Measurements from ENCODE around the gene SCARF1.

SCARF1 gene

DNA sequence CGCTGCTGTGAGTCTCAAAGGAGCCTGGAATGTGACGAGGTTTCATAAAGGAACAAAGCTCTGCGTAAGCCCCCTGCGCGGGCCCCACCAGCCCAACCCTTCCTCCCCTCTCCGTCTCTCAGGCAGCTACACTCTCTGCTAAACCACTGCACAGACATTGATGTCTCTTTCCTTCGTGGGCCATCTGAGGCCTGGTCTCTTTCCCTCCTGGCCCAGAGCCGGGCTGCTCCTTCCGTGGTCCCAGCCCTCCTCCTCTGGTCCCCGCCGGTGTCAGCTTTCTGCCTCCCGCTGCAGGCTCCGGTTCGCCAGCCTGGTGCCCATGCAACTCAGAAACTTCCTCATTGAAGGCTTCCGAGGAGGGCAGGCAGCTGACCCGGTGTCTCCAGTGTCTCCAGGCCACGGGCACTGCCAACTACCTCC, 7.4 kb downstream of the SCARF1 start:
- DNase-seq, result no peak
- TF ChIP-seq, protein P1, sequence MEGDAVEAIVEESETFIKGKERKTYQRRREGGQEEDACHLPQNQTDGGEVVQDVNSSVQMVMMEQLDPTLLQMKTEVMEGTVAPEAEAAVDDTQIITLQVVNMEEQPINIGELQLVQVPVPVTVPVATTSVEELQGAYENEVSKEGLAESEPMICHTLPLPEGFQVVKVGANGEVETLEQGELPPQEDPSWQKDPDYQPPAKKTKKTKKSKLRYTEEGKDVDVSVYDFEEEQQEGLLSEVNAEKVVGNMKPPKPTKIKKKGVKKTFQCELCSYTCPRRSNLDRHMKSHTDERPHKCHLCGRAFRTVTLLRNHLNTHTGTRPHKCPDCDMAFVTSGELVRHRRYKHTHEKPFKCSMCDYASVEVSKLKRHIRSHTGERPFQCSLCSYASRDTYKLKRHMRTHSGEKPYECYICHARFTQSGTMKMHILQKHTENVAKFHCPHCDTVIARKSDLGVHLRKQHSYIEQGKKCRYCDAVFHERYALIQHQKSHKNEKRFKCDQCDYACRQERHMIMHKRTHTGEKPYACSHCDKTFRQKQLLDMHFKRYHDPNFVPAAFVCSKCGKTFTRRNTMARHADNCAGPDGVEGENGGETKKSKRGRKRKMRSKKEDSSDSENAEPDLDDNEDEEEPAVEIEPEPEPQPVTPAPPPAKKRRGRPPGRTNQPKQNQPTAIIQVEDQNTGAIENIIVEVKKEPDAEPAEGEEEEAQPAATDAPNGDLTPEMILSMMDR (IDR thresholded peaks at IDR 0.05; ENCODE audit: low read depth, low read length), result no peak
- Histone ChIP-seq H3K4me3 (ENCODE audit: low read depth, low read length) (no peak overlapping the region), H3K27me3 (no peaks in the 10 kb centered on the region), H3K36me3 (no peaks in the 10 kb centered on the region), H3K9me3 (no peaks in the 10 kb centered on the region), H3K4me1 (no peaks in the 10 kb centered on the region)

DNA sequence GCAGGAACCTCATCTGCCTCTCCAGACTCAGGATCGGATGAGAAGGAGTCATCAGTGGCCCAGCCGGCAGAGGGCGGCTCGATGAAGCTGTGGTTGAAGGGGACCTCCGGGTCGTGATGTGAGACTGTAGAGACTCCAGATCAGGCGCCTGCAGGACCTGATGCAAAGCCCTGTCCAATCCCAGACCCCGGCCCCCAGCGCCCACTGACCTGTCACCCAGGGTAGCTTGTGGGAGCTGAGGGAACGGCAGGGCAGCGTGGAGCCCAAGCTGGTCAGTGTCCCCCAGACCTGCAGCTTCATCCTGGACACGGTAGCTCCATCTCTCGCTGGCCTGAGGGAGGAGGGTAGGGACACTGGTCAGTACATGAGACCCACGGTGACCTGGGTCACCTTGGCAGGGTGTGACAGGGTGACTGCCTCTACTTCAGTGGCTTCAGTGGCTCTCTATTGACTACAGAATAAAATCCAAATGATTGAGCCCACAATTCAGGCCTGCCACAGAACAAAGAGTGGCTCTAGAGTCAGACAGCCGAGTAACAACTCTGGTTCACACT, 8.7 kb downstream of the SCARF1 start:
- TF ChIP-seq, protein P1 (IDR thresholded peaks at IDR 0.05; ENCODE audit: low read depth, low read length), result no peak
- Histone ChIP-seq H3K9me3 (no peaks in the 10 kb centered on the region), H3K4me3 (ENCODE audit: low read depth, low read length) (no peak overlapping the region), H3K36me3 (no peaks in the 10 kb centered on the region), H3K27me3 (no peaks in the 10 kb centered on the region), H3K4me1 (no peaks in the 10 kb centered on the region)
- no peak for DNase-seq

DNA sequence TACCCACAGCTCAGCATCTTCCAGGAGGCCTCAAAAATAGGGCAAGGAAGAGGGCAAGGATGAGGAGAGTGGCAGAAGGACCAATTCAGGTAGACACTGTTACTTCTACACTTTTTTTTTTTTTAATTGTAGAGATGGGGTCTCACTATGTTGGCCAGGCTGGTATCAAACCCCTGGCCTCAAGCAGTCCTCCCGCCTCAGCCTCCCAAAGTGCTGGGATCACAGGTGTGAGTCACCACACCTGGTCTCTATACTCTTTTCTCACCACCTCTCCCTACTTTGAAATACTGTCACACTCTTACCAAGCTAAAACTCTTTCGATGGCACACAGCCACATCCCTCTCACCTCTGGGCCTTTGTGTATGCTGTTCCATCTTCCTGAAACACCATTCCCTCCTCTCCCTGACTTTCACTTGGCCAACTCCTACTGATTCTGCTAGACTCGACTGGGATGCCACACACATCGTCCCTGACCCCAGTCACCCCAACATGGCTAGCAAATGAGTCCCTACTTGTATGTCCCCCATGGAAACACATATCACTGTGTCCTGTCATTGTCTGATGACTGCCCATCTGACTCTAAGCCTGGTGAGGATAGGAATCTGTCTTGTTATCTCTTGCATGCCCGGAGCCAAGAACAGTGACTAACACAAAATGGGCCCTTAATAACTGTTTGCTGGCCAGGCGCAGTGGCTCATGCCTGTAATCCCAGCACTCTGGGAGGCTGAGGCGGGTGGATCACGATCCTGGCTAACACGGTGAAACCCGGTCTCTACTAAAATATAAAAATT, 9.7 kb downstream of the SCARF1 start:
- H3K27me3 ChIP-seq, result no peaks in the 10 kb centered on the region
- TF ChIP-seq, protein P1 (IDR thresholded peaks at IDR 0.05; ENCODE audit: low read depth, low read length), result no peak
- H3K36me3 ChIP-seq, result no peaks in the 10 kb centered on the region
- no peak for DNase-seq
- H3K4me3 ChIP-seq (ENCODE audit: low read depth, low read length), result no peak overlapping the region
- no peaks in the 10 kb centered on the region for H3K4me1 ChIP-seq
- no peaks in the 10 kb centered on the region for H3K9me3 ChIP-seq

DNA sequence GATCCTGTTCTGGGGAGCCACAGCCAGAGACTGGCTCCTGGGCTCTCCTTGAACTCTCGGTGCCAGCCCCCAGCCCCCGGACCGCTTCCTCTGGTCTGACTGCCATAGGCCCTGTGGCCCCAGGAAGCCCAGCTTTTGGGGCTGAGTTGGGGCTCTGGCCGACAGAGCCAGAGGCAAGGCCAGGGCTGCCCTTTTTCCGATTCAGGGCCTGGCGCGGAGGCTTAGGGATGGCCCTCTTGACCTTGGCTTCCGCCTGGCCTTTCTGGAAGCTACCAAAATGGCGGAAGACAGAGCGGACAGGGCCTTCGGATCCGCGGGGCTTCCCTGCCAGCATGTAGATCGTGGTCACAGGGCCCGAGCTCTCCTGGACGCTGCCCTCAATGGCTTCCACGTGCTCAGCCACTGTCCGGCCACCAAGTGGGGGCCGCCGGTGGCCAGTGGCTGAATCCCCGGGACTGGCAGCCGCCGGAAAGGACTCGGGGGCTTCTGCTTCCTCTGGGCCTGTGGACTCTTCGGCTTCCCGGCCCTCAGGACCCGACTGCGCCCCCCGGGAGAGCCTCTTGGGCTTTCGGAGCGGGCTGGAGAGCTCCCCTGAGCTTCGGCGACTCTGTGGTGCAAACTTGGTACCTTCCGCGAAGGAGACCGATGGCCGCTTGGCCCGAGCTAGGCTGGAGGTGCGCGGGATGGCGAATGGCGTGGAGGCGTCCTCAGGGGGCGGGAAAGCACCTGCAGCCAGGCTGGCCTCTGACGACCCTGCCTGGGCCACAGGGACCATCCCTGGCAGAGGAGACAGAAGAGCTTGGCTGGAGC, 10.5 kb downstream of the SCARF1 start:
- Histone ChIP-seq H3K27me3 (no peaks in the 10 kb centered on the region), H3K9me3 (no peaks in the 10 kb centered on the region), H3K4me1 (no peaks in the 10 kb centered on the region), H3K4me3 (ENCODE audit: low read depth, low read length) (no peak overlapping the region), H3K36me3 (no peaks in the 10 kb centered on the region)
- TF ChIP-seq, protein P1 (IDR thresholded peaks at IDR 0.05; ENCODE audit: low read depth, low read length), result no peak
- no peak for DNase-seq

DNA sequence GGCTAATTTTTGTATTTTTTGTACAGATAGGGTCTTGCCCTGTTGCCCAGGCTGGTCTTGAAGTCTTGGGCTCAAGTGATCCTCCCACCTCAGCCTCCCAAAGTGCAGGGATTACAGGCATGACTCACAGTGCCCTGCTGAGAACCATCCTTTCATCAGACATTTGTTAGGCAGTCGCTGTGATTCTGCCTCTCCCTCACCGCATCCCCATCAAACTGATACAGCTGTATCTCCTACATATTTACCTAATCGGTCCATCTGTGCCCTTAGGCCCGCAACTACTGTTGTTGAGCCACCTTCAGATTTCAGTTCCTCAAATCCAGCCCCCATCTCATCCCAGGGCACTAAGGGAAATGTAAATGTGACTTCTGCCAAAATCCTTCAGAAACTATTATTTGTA, 14.9 kb downstream of the SCARF1 start:
- no peaks in the 10 kb centered on the region for H3K4me1 ChIP-seq
- no peak for DNase-seq

More for the DNA sequence above, 14.9 kb downstream of the SCARF1 start:
- H3K4me3 ChIP-seq (ENCODE audit: low read depth, low read length), result no peak overlapping the region
- TF ChIP-seq, protein P1 (IDR thresholded peaks at IDR 0.05; ENCODE audit: low read depth, low read length), result no peak
- no peaks in the 10 kb centered on the region for H3K36me3 ChIP-seq
- no peaks in the 10 kb centered on the region for H3K9me3 ChIP-seq
- no peaks in the 10 kb centered on the region for H3K27me3 ChIP-seq

All from BE2C (cell line).